ENCODE measurements around the gene LCE5A. TPM values are rescaled to one million over a fixed set of nuclear protein-coding genes. Genes with fewer than 3 reads are reported as not detected.
"Not testable (repeated sequence)": the region's sequence is repeated elsewhere in the genome, so short reads cannot be mapped to it uniquely, and the experiment has no call there.

The LCE5A gene, protein sequence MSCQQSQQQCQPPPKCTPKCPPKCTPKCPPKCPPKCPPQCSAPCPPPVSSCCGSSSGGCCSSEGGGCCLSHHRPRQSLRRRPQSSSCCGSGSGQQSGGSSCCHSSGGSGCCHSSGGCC
- polyA plus RNA-seq (ENCODE audit: insufficient read length) = not detected

DNA sequence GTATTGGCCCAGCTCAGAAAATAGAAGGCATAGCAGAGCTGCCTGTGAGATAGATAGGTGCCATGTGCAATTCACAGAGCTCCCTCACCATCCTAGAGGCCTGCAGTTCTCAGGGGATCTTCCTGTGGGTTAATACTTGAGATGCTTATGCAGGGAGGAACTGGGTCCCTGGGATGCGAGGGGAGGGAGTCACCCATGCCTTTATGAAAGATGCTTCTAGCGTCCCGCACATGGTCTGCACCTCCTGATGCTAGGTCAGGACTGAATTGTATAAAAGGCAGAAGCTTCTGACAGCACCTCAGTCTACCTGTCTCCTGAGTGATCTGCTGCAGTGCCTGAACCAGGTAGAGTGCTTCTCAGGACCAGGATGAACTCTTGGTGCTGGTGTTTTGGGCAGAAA lies at the start of gene LCE5A:
TSS of gene LCE5A (plus strand) at position 301 of the 400 bp plus-strand sequence. CDS start 732 bp downstream, outside the sequence.
- no peak for DNase-seq

DNA sequence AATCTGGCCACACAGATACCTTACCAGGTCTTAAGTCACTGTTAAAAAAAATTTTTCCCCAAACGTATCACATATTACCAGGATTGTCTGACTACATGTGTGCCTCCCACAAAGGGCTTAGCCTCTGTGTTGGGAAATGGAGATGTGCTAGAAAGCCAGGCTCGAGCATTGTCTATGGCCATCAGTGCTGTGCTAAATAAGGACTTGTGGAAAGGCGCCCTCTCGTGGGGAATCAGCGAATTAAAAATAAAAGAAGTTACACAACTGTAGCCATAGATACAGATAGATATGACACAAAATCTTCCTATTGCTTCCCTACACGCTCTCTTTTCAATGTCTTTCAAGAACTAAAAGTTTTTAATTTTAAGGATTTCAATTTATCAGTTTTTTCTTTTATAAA lies 49.1 kb upstream of the LCE5A start:
- no peak for DNase-seq

DNA sequence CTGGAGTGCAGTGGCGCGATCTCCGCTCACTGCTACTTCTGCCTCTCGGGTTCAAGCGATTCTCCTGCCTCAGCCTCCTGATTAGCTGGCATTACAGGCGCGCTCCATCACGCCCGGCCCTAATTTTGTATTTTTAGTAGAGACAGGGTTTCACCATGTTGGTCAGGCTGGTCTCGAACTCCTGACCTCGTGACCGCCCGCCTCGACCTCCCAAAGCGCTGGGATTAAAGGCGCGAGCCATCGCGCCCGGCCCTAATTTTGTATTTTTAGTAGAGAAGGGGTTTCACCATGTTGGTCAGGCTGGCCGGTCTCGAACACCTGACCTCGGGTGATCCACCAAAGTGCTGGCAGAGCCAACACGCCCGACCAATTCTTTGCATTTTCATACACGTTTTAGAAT lies 48.0 kb upstream of the LCE5A start:
- no peak for DNase-seq

DNA sequence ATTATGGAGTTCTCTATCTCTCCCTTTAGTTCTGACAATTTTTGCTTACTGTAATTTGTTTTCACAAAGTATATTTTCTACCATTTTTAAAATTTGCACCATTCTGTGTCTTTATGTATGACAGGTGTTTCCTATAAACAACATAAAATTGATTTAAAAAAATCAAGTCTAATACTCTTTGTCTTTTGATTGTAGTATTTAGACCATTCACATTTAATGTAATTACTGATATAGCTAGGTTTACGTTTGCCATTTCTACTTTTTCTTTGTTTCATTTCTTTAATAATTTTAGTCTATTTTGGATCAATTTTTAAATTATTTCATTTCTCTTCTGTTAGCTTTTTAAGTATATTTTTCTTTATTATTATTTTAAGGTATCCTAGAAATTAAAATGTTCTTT lies 44.4 kb upstream of the LCE5A start:
- DNase-seq = no peak

DNA sequence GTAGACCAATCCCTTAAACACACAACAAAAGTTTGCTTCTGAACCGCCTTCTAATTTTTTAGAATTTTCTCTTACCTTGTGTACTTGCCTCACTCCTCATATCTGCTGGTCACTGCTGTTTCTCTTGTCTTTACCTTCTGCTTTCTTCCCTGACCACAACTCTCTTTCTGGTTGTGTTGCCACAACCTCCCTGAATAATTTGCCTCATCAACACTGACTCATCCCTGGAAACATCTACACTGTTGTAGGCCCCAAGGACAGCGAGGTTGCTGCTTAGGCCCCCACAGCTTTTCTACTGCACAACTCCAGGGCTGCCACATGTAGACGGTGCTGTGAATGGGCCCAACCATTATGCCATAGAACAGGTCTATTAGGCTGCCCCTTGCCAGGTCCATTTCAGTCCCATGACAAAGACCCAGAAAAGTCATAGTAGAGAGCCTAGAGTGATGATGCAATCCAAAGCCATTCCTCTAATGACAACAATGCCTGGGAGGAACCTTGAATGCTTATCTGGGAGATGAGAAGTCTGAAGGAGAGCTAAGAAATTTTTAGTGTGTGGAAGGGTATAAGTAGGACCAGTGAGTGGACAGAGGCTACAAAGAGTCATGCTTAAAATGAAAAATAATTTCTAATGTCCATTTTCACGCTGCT lies 36.6 kb upstream of the LCE5A start:
- DNase-seq = no peak

DNA sequence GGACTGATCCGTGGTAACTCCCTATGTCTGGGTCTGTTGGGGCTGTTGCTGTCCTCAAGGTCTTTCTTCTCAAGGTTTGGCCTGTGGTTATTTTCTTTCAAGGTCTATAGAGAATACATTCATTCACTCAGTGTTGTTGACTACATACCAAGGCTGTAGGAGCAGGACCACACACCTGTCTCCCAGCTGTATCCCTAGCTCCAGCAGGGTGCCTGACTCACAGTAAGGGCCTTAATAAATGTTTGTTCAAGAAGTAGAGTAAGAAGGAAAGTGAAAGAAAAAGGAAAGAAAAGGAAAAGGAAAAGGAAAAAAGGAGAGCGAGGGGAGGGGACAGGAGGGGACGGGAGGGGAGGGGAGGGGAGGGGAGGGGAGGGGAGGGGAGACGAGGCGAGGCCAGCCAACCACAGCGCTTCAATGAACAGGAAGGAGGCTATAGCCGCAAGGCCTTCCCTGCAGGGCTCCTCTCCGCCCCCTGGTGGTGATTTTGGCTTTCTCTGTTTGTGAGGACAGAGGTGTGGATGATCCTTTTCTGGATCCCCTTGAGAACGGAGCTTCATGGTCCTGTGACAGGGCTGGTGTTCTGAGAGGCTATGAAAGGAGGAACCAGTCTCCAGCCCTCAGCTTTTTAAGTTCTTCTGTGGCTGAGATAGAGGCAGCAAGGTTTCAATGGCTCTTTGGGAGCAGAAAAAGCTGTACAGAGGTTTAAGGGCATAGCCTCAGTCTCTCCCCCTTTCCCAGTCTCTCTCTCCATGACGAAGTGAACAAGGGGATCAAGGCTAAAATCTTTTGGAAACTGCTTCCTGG lies 30.6 kb upstream of the LCE5A start:
- DNase-seq = no peak

DNA sequence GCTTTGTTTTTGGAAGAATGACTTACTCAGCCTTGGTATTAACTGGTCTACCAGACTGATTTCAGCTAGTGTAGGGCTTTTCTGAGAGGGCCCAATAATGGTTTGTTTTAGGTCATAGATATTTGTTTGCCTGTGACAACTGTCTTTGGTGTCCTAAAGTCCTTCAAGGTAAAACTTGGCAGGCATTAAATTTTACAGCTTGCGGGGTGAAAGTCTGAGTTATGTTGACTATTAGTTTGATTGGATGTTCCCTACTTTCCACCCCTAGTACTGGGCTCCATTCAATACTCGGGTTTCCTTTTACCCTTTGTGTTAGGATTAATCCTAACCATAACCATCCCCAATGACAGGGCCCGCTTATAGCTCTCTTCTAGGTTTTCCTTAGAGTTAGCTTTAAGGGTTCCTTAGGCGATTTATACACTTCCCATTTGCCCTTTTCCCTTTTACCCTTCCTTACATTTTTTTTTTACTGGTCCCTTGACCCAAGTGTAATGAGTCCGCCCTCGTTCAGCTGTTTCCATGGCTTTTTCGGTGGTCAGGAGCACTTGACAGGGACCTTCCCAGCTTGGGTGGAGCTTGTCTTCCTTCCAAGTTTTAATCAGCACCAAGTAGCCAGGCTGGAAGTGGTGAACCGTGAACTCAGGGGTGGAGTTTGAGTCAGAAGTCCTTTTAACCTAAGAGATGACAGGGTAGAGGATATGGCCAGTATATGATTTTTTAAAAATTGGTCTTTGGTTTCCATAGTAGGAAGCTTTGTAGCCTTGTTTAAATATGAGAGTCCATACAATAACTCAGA lies 28.5 kb upstream of the LCE5A start:
- DNase-seq = no peak

DNA sequence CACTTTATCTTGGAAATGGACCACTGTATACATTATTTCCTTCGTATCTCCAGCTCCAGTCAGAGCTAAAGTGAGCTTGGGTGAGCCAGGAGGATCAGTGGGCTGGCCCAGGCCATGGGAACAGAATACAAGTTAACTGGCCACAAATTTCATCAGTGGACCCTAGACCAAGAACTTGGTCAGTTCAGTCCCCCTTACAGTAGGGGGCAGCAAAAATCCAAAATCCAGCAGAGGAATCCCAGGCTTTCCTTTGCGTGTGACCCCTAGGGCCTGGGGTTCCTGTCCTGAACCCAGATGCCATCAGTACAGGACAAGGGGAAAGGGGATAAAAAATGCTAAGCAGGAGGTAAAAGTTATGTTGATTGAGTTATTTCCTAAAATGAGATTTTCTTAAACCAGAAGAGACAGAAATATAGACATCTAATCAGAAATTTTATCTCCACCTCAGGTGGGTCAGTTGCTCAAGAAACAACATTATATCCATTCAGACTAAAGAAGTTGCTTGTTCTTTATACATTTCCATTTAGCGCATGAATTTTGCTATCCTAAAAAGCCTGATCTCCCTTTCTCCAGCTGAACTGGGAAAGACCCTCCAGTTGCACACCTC lies 24.1 kb upstream of the LCE5A start:
- no peak for DNase-seq

DNA sequence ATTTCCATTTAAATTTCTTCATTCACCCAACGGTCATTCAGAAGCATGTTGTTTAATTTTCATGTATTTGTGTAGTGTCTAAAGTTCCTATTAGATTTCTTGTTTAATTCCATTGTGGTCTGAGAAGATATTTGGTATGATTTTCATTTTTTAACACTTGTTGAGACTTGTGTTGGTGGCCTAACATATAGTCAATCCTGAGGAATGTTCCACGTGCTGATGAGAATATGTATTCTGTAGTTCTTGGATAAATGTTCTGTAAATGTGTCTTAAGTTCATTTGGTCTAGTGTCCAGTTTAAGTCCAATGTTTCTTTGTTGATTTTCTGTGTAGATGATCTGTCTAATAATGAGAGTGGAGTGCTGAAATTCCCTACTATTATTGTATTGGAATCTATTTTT lies 22.7 kb upstream of the LCE5A start:
- DNase-seq = no peak

DNA sequence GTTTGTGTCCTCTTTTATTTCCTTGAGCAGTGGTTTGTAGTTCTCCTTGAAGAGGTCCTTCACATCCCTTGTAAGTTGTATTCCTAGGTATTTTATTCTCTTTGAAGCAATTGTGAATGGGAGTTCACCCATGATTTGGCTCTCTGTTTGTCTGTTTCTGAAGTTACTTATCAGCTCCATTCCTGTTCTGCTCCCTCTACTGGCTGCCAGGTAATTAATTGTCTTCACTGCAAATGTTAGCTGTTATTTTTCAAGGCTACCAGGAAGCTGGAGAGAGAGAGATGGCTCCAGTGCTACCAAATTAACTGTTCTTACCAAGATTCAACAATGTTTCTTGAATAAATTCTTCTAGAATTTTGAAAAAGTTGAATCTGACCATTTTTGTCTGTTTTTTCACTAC lies 19.1 kb upstream of the LCE5A start:
- not testable (repeated sequence) for DNase-seq

DNA sequence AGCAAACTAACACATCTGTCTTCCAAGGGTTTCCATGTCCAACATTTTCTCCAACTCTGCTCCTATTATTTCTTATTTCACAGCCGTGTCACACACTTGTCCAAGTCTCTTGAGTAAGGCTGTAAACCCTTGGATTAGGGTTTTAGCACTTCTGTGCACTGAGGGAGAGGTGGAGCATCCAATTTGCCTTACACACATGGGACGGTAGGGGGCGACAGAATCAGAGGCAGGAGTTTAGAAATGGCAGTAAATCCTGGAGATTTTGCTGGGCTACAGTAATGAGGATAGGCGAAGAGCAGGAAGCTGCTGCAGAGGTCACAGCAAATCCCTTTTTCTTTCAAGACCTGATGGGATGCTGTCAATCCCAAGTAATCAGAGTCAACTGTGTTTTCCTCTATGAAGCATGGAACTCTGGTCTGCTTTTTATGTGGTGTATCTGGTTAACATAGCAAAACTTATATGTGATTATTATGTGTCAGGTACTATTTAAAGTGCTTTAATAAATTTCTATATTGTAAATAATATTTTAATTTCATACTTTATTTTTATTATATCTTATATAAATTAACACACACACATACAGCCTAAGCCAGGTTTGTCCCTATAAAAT lies 15.4 kb upstream of the LCE5A start:
- DNase-seq = no peak

DNA sequence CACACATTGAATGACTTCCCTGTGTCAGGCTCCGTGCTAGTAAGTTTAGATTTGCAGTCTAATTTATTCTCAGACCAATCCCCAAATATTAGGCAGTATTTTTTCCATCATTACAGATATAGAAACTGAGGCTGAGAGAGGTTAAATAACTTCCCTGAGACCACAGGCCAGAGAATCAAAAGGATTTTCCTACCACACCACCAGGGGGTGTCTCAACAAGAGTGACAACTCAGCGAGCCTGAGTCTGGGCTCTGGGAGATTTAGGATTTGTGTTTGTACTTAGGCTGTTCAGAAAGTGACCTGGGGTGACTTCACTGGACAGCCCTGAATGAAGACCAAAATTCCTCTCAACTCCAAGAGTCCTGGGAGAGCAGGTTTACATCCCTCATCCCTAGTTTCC lies 13.3 kb upstream of the LCE5A start:
- DNase-seq = no peak

DNA sequence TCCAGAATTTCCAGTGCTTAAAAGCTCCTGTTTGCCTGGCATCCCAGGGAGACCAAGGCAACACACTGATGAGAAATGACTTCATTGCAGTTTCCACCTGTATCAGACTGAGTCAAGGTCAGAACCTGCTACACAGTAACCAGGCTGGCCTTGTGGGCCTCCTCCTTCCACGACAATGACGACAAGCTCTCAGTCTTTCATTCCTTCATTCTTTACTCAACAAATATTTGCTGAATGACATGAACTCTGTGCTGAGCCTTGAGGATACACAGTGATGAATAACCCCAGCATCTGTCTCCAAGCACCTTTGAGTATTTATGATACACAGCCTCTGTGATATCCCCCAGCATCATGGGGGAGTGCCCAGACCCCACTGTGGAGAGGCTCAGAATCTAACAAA lies 8.9 kb upstream of the LCE5A start:
- no peak for DNase-seq

DNA sequence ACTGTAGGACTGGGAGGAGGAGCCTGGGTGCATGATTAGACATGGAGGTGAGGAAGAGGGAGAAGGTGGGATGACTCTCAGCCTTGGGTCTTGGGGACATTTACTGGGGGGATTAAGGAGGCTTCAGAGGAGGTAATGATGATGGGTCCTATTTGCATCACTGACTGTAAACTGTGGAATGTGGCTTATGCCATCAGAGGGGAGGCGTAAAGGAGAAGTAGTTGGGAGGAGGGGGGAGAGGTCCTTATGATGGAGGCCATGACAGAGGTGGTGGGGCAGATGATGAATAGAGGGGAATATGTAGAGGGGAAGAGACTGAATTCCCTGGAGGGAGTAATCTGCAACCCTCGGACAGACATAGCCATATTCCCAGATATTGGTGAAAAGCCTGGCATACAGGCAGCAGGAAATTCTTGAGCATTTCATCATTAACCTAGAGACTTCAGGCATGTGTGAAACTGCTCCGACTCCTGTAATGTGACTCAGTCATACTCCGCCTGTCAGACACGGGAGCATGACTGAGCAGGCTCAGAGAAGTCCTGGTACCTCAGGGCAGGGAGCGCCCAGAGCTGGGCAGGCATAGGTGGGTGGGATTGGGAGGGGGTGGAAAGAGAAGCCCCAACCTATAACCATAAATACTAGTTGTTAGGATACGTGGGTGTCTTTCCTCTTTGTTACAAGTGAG lies 8.0 kb upstream of the LCE5A start:
- no peak for DNase-seq

DNA sequence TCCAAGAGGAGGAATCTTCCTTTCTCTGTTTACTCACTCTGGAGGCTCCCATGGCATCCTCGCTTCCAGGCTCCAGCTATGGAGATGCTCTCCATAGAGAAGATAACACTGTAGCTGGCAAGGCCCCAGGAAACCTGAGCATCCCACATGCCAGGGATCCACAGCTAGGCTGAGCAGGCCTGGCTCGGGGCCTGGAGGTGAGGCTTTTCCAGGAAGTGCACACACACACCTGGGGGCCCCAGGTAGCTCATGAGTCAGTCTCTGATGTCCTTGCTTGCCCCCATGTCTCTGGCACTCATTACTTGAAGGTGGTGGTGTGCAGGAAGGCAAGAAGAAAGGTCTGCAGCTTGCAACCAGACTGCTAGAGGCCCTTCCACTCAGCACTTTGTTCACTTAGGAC lies 5.5 kb upstream of the LCE5A start:
- no peak for DNase-seq

DNA sequence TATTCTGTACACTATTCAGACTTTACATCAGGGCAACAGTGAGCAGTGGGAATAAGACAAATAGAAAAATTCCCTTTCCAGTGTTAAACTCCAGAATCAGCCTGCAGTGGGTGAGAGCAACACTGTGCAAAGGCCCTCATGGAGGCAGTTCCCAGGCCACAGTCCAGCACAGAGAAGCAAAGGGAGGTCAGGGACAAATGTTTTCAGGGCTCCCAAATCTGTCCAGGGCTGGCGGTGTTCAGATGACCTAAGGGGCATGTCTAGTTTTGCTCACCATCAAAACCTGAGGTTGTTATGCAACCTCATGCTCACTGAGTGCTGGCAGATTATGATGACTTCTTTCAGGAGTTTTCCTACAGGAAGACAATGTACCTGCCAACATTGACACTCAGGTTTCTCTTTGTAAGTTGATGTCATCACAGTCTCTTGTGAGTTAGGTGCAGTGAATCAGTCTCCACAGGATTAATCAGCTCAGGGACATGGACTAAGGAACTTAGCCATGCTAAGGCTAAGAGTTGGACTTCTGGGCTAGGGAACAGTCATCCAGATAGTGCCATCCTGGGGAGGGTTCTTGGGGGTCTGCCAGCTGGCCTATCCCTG lies 3.6 kb upstream of the LCE5A start:
- DNase-seq = no peak

DNA sequence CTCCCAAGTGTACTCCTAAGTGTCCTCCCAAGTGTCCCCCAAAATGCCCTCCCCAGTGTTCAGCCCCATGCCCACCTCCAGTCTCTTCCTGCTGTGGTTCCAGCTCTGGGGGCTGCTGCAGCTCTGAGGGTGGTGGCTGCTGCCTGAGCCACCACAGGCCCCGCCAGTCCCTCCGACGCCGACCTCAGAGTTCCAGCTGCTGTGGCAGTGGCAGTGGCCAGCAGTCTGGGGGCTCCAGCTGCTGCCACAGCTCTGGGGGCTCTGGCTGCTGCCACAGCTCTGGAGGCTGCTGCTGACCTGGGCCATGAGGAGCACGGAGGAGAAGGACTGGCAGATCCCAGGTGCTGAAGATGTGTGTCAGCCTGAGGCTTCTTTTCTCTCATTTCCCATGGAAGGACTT lies 993 bp downstream of the LCE5A start:
- no peak for DNase-seq

DNA sequence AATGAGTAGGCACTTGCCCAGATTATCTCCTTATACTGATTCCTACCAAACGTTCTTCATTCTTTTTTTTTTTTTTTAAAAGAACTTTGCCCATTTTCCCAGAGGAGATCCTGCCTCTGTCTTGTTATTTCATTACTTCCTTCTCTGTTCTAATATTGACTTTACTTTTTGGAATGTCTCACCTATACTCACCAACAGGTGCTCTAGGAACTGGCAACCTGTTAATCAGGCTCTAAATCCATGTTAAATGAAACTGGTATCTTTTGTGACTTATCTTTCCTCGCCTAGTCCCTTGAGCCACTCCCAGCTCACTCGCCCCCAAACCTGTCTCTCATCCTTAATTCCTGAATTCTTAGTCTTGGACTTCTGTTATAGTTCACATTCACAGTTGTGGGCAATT lies 2.5 kb downstream of the LCE5A start:
- no peak for DNase-seq

DNA sequence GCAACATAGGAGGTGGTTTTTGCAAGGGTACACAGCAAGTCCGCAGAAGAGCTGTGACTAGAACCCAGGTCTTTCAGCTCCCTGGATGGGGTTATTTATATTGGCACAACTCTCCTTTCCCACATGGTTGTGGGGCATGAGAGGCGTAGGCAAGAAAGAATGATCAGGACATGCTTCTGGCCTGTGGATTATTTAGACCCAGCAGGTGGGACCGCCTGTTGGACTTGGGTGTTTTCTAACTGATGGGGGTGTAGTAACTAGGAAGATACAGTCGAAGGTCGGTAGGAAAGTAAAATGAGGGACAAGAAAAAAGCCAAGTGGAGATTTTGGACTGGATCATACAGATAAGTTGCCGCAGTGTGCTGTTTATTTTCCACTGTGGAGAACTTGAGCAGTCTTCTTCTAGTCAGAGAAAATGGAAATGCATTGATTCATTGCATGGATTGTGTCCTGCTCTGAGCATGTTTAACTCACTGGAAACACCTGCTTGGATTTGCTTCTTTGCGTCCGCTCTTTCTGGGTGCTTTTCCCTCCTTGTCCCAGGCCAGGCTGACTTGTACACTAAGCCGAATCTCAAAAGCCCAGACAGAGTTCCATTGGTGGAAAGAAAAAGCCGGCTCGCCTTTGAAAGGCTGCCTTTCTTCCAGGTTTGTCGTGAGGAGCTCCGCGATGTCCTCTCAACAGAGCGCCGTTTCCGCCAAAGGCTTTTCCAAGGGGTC lies 4.3 kb downstream of the LCE5A start:
- no peak for DNase-seq

DNA sequence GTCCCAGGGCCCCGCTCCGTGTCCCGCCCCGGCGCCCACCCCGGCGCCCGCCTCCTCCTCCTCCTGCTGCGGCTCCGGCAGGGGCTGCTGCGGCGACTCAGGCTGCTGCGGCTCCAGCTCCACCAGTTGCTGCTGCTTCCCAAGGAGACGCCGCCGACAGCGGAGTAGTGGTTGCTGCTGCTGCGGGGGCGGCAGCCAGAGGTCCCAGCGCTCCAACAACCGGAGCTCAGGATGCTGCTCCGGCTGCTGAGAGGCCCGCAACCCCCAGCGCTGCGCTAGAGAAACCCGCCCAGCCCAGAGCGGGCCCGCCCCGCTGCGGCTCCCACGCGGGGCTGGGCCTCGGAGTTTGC lies 4.8 kb downstream of the LCE5A start:
- DNase-seq = no peak

DNA sequence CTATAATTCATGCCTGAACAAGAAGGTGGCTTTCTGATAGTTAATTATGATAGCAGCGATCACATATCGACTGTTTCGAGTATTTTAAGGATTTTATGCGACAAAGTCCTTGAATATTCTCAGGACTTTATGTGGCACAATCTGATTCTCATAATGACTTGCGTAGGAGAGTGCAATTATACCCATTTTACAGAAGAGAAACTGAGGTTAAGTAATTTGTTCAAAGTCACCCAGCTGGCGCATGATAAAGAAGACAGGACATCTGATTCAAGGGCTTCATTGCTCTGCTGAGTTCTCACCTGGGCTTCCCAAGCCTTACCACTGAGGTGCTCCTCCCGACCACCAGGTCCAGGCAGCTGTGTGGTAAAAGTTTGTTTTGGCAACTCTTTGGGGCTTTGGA lies 5.5 kb downstream of the LCE5A start:
- DNase-seq = no peak

All from hindlimb muscle (tissue), 1 donor.